Breast epithelium (tissue), 3 donors: ENCODE measurements around the gene PDLIM3.

Source experiments
- POLR2A ChIP-seq: fragments of 450-650 bp; IDR thresholded peaks from one replicate; pipeline ENCODE4 v1.6.1; 2016; ENCODE audit warnings: antibody characterized with exemption, mild to moderate bottlenecking, moderate library complexity
- POLR2AphosphoS5 ChIP-seq, 3 donors: sonication (generic); formaldehyde crosslinking; IDR thresholded peaks; one replicate each; pipeline ENCODE4 v1.6.1; 2017; ENCODE audit warnings: antibody characterized with exemption in 3 of 3
- TF ChIP-seq, protein P1 (sequence below), 3 donors: fragments of 450-650 bp; IDR thresholded peaks; one replicate each; pipeline ENCODE4 v1.5.1; 2016 to 2017; ENCODE audit warnings: antibody characterized with exemption in 3 of 3, mild to moderate bottlenecking in 3 of 3, moderate library complexity in 3 of 3

GRCh38 chr4:185532293-185532692 lies 3.0 kb downstream of the PDLIM3 start:
- TF ChIP-seq, protein P1, sequence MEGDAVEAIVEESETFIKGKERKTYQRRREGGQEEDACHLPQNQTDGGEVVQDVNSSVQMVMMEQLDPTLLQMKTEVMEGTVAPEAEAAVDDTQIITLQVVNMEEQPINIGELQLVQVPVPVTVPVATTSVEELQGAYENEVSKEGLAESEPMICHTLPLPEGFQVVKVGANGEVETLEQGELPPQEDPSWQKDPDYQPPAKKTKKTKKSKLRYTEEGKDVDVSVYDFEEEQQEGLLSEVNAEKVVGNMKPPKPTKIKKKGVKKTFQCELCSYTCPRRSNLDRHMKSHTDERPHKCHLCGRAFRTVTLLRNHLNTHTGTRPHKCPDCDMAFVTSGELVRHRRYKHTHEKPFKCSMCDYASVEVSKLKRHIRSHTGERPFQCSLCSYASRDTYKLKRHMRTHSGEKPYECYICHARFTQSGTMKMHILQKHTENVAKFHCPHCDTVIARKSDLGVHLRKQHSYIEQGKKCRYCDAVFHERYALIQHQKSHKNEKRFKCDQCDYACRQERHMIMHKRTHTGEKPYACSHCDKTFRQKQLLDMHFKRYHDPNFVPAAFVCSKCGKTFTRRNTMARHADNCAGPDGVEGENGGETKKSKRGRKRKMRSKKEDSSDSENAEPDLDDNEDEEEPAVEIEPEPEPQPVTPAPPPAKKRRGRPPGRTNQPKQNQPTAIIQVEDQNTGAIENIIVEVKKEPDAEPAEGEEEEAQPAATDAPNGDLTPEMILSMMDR (IDR thresholded peaks at IDR 0.05) = no peak
- TF ChIP-seq POLR2A (no peak), POLR2AphosphoS5 (IDR thresholded peaks at IDR 0.05) (no peak)
